Endodermal cell (in vitro differentiated cells): Measurements from ENCODE around the gene WWP2. TPM values are rescaled to one million over a fixed set of nuclear protein-coding genes. Genes with fewer than 3 reads are reported as not detected.
"Not testable (repeated sequence)": the region's sequence is repeated elsewhere in the genome, so short reads cannot be mapped to it uniquely, and the experiment has no call there.

Experiments used
- DNase-seq: peaks from one replicate; pipeline ENCODE4 v3.0.0-alpha.2; 2017
- H3K27ac ChIP-seq: 2 replicates; pipeline ENCODE4 v1.5.1; 2013; ENCODE audit warnings: mild to moderate bottlenecking, low read depth, low read length, moderate library complexity
- H3K27me3 ChIP-seq: 2 replicates; pipeline ENCODE4 v1.6.1; 2013; ENCODE audit warnings: mild to moderate bottlenecking, low read length, moderate library complexity; ENCODE audit not compliant: insufficient read depth, control insufficient read depth, poor library complexity, severe bottlenecking
- H3K36me3 ChIP-seq: 2 replicates; pipeline ENCODE4 v1.7.0; 2013; ENCODE audit warnings: mild to moderate bottlenecking, low read length, moderate library complexity; ENCODE audit not compliant: control insufficient read depth, insufficient read depth
- H3K4me1 ChIP-seq: one replicate; pipeline ENCODE4 v1.7.0; 2013; ENCODE audit warnings: low read length; ENCODE audit not compliant: control insufficient read depth, insufficient read depth
- H3K4me3 ChIP-seq: 2 replicates; pipeline ENCODE4 v1.5.1; 2013; ENCODE audit warnings: mild to moderate bottlenecking, low read length, moderate library complexity
- H3K9ac ChIP-seq: 2 replicates; pipeline ENCODE4 v1.6.1; 2013; ENCODE audit warnings: mild to moderate bottlenecking, low read length, moderate library complexity; ENCODE audit not compliant: poor library complexity, severe bottlenecking; ENCODE audit errors: extremely low read depth
- H3K9me3 ChIP-seq: 2 replicates; pipeline ENCODE4 v1.6.1; 2013; ENCODE audit warnings: mild to moderate bottlenecking, low read length, moderate library complexity; ENCODE audit not compliant: control insufficient read depth
- H3K27ac Mint-ChIP-seq: 2 replicates; pipeline ENCODE4 v1.8.0; 2020; ENCODE audit warnings: mixed read lengths
- H3K27me3 Mint-ChIP-seq: 2 replicates; pipeline ENCODE4 v1.8.0; 2021; ENCODE audit warnings: mild to moderate bottlenecking, mixed read lengths; ENCODE audit not compliant: insufficient read depth
- H3K36me3 Mint-ChIP-seq: 2 replicates; pipeline ENCODE4 v1.8.0; 2020; ENCODE audit warnings: low read depth, mixed read lengths
- H3K4me1 Mint-ChIP-seq: 2 replicates; pipeline ENCODE4 v1.8.0; 2020; ENCODE audit warnings: mixed read lengths
- H3K4me3 Mint-ChIP-seq: 2 replicates; pipeline ENCODE4 v1.8.0; 2020; ENCODE audit warnings: mild to moderate bottlenecking, moderate library complexity, mixed read lengths
- H3K9me3 Mint-ChIP-seq: 2 replicates; pipeline ENCODE4 v1.8.0; 2020; ENCODE audit warnings: mild to moderate bottlenecking, mixed read lengths
- CTCF ChIP-seq: fragments of 200-600 bp; sonication (generic); conservative IDR thresholded peaks from 2 replicates; pipeline ENCODE4 v1.5.0; 2021; ENCODE audit warnings: antibody characterized with exemption, mild to moderate bottlenecking
- WGBS, 2 experiments: methylation state at CpG; one replicate each; pipeline versions ENCODE4 v1.1.5 to v1.1.7; 2013; ENCODE audit warnings: missing lambda C conversion rate in 2 of 2, mixed read lengths in 1 of 2; ENCODE audit not compliant: insufficient coverage in 1 of 2, insufficient read length in 1 of 2; 5-methylcytosine and 5-hydroxymethylcytosine counted together
- total RNA-seq, 2 donors: library from RNA; stranded (reverse); fragmentation: NEBNext Ultra II Directional in 1 of 2; extraction: Animal tissue kit (Norgen Biotek cat#: 25700) in 1 of 2; gene quantifications; 2 replicates in 1 of 2; 3 replicates in 1 of 2; pipeline ENCODE4 v1.2.1, GENCODE V29; 2021

The WWP2 gene
- total RNA-seq, 2 donors from 2014 or later = 42.3 to 50.0 TPM

DNA sequence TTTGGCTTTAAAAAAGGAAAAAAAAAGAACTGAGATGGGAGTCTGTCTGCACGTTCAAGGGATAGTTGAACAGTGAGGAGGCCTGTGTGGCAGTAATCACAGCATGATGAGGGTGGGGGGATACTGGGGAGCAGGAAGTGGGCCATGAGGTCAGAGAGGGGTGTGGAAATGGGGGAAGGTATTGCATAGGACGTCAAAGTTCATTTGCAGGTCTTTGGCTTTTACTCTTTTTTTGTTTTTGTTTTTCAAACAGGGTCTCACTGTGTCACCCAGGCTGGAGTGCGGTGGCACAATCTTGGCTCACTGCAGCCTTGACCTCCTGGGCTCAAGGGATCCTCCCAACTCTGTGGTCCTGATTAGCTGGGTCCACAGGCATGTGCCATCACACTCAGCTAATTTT, 19.0 kb downstream of the WWP2 start:
- H3K4me3 Mint-ChIP-seq = no peak overlapping the region
- H3K27me3 Mint-ChIP-seq = no peaks in the 10 kb centered on the region
- Histone ChIP-seq H3K9ac (no peak overlapping the region), H3K27ac (no peak overlapping the region), H3K4me3 (no peak overlapping the region), H3K36me3 (peaks cover 2% of the 10 kb centered on the region), H3K9me3 (peaks cover 3% of the 10 kb centered on the region), H3K4me1 (no peaks in the 10 kb centered on the region), H3K27me3 (no peaks in the 10 kb centered on the region)
- peaks cover 1% of the 10 kb centered on the region for H3K9me3 Mint-ChIP-seq
- 87 to 89% methylated on average over 1 to 3 of the region's 3 CpGs for WGBS, 2 experiments
- TF ChIP-seq CTCF = no peak
- peak overlapping the region; percentile 82 for H3K27ac Mint-ChIP-seq
- peaks cover 26% of the 10 kb centered on the region for H3K36me3 Mint-ChIP-seq
- DNase-seq = no peak
- no peaks in the 10 kb centered on the region for H3K4me1 Mint-ChIP-seq

DNA sequence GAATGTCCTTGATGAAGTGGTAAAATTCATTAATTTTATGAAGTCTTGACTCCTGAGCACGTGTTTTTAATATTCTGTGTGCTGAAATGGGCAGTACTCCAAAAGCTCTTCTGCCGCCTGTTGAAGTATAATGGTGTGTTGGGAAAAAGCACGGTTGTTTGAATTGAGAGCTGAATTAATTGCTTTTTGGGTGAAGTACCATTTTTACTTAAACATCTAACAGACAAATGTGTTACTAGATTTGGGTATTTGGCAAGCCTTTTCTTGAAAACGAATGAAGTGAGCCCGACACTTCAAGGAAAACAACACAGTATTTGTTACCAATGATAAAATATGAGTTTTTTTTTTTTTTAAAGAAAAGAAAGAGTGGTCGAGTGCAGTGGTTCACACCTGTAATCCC, 22.5 kb downstream of the WWP2 start:
- Mint-ChIP-seq H3K27ac (no peak overlapping the region), H3K36me3 (peaks cover 42% of the 10 kb centered on the region), H3K27me3 (no peaks in the 10 kb centered on the region), H3K4me3 (no peak overlapping the region), H3K4me1 (no peaks in the 10 kb centered on the region), H3K9me3 (no peaks in the 10 kb centered on the region)
- DNase-seq = no peak
- no peak for TF ChIP-seq CTCF
- no peaks in the 10 kb centered on the region for H3K4me1 ChIP-seq
- no peak overlapping the region for H3K4me3 ChIP-seq
- WGBS, 2 experiments = 85 to 100% methylated on average over 3 to 5 of the region's 6 CpGs
- no peaks in the 10 kb centered on the region for H3K9me3 ChIP-seq
- no peak overlapping the region for H3K9ac ChIP-seq
- H3K36me3 ChIP-seq = peaks cover 18% of the 10 kb centered on the region
- H3K27ac ChIP-seq = no peak overlapping the region
- H3K27me3 ChIP-seq = no peaks in the 10 kb centered on the region

- Histone ChIP-seq H3K4me1 (no peaks in the 10 kb centered on the region), H3K4me3 (no peak overlapping the region), H3K36me3 (peaks cover 26% of the 10 kb centered on the region), H3K27me3 (no peaks in the 10 kb centered on the region), H3K9ac (no peak overlapping the region), H3K9me3 (no peaks in the 10 kb centered on the region), H3K27ac (no peak overlapping the region)
- Mint-ChIP-seq H3K9me3 (no peaks in the 10 kb centered on the region), H3K27me3 (no peaks in the 10 kb centered on the region), H3K27ac (no peak overlapping the region), H3K4me3 (no peak overlapping the region), H3K36me3 (peaks cover 59% of the 10 kb centered on the region), H3K4me1 (no peaks in the 10 kb centered on the region)
- no peak for TF ChIP-seq CTCF
- DNase-seq = no peak
- whole genome bisulfite sequencing, 2 experiments = 93 to 94% methylated on average over 4 of the region's 4 CpGs
Observed at GRCh38 chr16:69787883-69788282, 25.8 kb downstream of the WWP2 start.

- not testable (repeated sequence) for H3K9ac ChIP-seq, H3K27ac Mint-ChIP-seq, DNase-seq, H3K4me3 ChIP-seq, H3K4me1 Mint-ChIP-seq, H3K4me1 ChIP-seq, H3K27me3 Mint-ChIP-seq, H3K27me3 ChIP-seq, H3K4me3 Mint-ChIP-seq, H3K9me3 ChIP-seq, H3K9me3 Mint-ChIP-seq, H3K27ac ChIP-seq
- H3K36me3 Mint-ChIP-seq = peaks cover 49% of the 10 kb centered on the region
- H3K36me3 ChIP-seq = peaks cover 26% of the 10 kb centered on the region
- WGBS, 2 experiments = 93 to 94% methylated on average over 5 to 6 of the region's 6 CpGs
Observed at GRCh38 chr16:69791391-69791847, 29.3 kb downstream of the WWP2 start.
